ENCODE measurements around the gene ALCAM. TPM values are rescaled to one million over a fixed set of nuclear protein-coding genes. Genes with fewer than 3 reads are reported as not detected.

The ALCAM gene
- total RNA-seq, 1 donor from 2014 or later: 90.3 TPM

DNA sequence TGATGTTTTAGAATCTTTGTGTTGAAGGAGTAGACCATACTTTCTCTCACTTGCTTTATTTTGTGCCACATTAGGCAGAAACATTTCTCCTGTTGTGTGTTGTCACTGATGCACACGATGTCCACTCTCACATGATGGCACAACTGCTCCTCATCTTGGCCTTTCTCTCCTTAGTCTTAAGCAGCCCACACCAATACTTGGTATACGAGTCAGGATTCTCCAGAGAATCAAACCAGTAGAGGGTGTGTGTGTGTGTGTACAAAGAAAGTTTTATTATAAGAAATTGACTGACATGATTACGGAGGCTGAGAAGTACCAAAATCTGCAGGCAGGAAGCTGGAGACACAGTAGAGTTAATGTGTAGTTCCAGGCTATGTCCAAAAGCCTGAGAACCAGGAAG, 187.1 kb downstream of the ALCAM start:
- H3K36me3 Mint-ChIP-seq: peaks cover 68% of the 10 kb centered on the region
- DNase-seq (ENCODE audit: low spot score in 2 of 2, unreplicated experiment in 2 of 2): no peak

DNA sequence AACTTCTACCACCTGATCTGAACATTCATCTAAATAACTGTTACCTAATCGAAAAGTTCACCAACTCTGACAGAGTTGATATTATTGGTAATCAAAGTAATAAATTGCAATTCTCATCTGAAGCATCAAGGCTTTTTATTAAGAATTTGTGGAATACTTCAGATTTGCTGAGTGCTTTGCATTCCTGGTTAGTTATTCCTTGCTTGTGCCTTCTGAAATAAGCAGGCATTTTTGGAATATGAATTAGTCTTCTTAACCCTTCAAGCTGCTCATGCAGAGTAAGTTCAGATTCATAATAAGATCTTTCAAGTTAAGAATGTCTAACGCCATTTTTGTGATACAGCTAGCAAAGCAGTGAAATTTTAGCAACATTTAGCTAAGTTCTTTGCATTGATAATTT, 188.5 kb downstream of the ALCAM start:
- DNase-seq (ENCODE audit: low spot score in 2 of 2, unreplicated experiment in 2 of 2): no peak
- Mint-ChIP-seq H3K27ac (no peak overlapping the region), H3K4me3 (no peak overlapping the region), H3K4me1 (peaks cover 4% of the 10 kb centered on the region), H3K27me3 (ENCODE audit: low read depth) (no peaks in the 10 kb centered on the region), H3K36me3 (peaks cover 69% of the 10 kb centered on the region), H3K9me3 (peaks cover 8% of the 10 kb centered on the region)
- TF ChIP-seq, protein P1, sequence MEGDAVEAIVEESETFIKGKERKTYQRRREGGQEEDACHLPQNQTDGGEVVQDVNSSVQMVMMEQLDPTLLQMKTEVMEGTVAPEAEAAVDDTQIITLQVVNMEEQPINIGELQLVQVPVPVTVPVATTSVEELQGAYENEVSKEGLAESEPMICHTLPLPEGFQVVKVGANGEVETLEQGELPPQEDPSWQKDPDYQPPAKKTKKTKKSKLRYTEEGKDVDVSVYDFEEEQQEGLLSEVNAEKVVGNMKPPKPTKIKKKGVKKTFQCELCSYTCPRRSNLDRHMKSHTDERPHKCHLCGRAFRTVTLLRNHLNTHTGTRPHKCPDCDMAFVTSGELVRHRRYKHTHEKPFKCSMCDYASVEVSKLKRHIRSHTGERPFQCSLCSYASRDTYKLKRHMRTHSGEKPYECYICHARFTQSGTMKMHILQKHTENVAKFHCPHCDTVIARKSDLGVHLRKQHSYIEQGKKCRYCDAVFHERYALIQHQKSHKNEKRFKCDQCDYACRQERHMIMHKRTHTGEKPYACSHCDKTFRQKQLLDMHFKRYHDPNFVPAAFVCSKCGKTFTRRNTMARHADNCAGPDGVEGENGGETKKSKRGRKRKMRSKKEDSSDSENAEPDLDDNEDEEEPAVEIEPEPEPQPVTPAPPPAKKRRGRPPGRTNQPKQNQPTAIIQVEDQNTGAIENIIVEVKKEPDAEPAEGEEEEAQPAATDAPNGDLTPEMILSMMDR (IDR thresholded peaks at IDR 0.05; ENCODE audit: unreplicated experiment): no peak

More for the DNA sequence above, 187.1 kb downstream of the ALCAM start:
- Mint-ChIP-seq H3K4me3 (no peak overlapping the region), H3K9me3 (peaks cover 4% of the 10 kb centered on the region), H3K4me1 (peaks cover 4% of the 10 kb centered on the region), H3K27me3 (ENCODE audit: low read depth) (no peaks in the 10 kb centered on the region), H3K27ac (no peak overlapping the region)
- TF ChIP-seq, protein P1 (IDR thresholded peaks at IDR 0.05; ENCODE audit: unreplicated experiment): no peak

DNA sequence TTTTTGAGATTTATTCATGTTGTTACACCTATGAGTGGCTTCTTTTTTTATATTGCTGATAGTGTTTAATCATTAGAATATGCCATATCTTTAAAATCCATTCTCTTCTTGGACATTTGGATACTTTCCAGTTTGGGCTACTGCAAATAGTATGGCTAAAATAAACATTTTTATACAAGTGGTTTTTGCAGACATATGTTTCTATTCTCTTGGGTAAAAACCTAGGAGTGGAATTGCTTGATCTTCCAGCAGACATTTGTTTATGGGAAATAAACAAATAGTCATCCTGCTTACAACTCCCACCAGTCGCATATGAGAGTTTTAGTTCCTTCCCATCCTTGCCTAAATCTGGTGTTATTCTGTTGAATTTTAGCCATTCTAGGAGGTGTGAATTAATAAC, 193.1 kb downstream of the ALCAM start:
- no peak overlapping the region for H3K4me3 Mint-ChIP-seq
- peaks cover 11% of the 10 kb centered on the region for H3K9me3 Mint-ChIP-seq
- H3K27ac Mint-ChIP-seq: no peak overlapping the region
- DNase-seq (ENCODE audit: low spot score in 2 of 2, unreplicated experiment in 2 of 2): no peak
- peaks cover 46% of the 10 kb centered on the region for H3K36me3 Mint-ChIP-seq
- no peaks in the 10 kb centered on the region for H3K27me3 Mint-ChIP-seq (ENCODE audit: low read depth)
- H3K4me1 Mint-ChIP-seq: peaks cover 4% of the 10 kb centered on the region
- TF ChIP-seq, protein P1 (IDR thresholded peaks at IDR 0.05; ENCODE audit: unreplicated experiment): no peak

DNA sequence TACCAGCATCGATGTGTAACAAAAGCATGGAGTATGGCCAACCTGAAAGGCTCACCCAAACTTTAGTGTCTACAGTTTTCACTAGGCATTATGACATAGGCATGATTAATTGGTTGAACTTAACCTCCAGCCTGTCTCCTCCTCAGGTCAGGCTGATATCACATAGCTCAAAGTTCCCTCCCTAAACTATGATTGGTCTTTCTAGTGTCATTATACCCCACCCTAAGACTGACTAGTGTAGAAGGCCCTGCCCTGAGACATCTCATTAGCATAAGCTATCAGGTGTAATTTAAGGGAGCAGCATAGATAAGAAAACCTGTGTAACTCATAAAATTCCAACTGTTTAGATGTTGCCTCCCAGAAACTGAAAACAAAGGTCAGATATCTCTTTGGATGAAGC, 195.2 kb downstream of the ALCAM start:
- Mint-ChIP-seq H3K9me3 (peaks cover 19% of the 10 kb centered on the region), H3K36me3 (peaks cover 49% of the 10 kb centered on the region), H3K4me1 (no peaks in the 10 kb centered on the region), H3K27me3 (ENCODE audit: low read depth) (no peaks in the 10 kb centered on the region), H3K27ac (no peak overlapping the region), H3K4me3 (no peak overlapping the region)
- TF ChIP-seq, protein P1 (IDR thresholded peaks at IDR 0.05; ENCODE audit: unreplicated experiment): no peak
- no peak for DNase-seq (ENCODE audit: low spot score in 2 of 2, unreplicated experiment in 2 of 2)

DNA sequence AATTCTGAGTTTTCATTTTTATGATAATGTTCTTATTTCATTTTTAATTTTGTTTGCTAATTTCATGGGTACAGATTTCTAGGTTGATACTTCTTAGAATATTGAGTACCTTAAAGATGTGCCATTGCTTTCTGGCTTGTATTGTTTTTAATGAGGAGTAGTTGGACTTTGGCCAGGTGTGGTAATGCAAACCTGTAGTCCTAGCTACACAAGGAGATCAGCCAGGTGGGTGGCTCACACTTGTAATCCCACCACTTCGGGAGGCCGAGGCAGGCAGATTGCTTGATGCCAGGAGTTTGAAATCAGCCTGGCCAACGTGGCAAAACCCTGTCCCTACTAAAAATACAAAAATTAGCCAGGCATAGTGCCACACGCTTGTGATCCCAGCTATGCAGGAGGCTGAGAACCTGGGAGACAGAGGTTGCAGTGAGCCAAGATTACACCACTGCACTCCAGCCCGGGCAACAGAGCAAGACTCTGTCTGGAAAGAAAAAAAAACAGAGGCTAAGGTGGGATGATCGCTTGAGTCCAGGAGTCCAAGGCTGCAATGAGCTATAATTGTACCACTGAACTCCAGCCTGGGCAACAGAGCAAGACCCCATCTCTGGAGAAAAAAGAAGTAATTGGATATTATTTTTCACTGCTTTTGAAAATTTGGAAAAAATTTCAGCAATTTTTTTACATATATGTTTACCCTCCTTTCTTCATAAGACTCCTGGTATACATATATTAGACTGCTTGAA, 198.0 kb downstream of the ALCAM start:
- no peaks in the 10 kb centered on the region for H3K4me1 Mint-ChIP-seq
- H3K36me3 Mint-ChIP-seq: peaks cover 32% of the 10 kb centered on the region
- TF ChIP-seq, protein P1 (IDR thresholded peaks at IDR 0.05; ENCODE audit: unreplicated experiment): no peak
- peaks cover 15% of the 10 kb centered on the region for H3K9me3 Mint-ChIP-seq
- no peak overlapping the region for H3K4me3 Mint-ChIP-seq
- no peak overlapping the region for H3K27ac Mint-ChIP-seq
- no peak for DNase-seq (ENCODE audit: low spot score in 2 of 2, unreplicated experiment in 2 of 2)
- H3K27me3 Mint-ChIP-seq (ENCODE audit: low read depth): no peaks in the 10 kb centered on the region
